KMS-11 (cell line): ENCODE results near the gene MAP2K1.

ENCODE experiments used
- H2AFZ ChIP-seq: fragments of 200-600 bp; sonication (generic); 2 replicates; pipeline ENCODE4 v1.6.1; 2016; ENCODE audit warnings: antibody characterized with exemption, mixed run types, low read depth
- H3K27ac ChIP-seq: fragments of 200-600 bp; sonication (generic); 2 replicates; pipeline ENCODE4 v1.6.1; 2016; ENCODE audit warnings: mild to moderate bottlenecking, mixed run types
- H3K27me3 ChIP-seq: fragments of 200-600 bp; sonication (generic); 2 replicates; pipeline ENCODE4 v1.6.1; 2017; ENCODE audit warnings: mild to moderate bottlenecking, low read depth, mixed run types, moderate library complexity; ENCODE audit not compliant: insufficient read depth
- H3K36me3 ChIP-seq: fragments of 200-600 bp; sonication (generic); 2 replicates; pipeline ENCODE4 v1.6.1; 2017; ENCODE audit warnings: mild to moderate bottlenecking, mixed run types; ENCODE audit not compliant: insufficient read depth
- H3K4me1 ChIP-seq: fragments of 200-600 bp; sonication (generic); 2 replicates; pipeline ENCODE4 v1.6.1; 2016; ENCODE audit warnings: mild to moderate bottlenecking, low read depth, mixed run types; ENCODE audit not compliant: poor library complexity, severe bottlenecking
- H3K4me2 ChIP-seq: fragments of 200-600 bp; sonication (generic); 2 replicates; pipeline ENCODE4 v1.7.0; 2016; ENCODE audit warnings: mild to moderate bottlenecking, mixed run types
- H3K4me3 ChIP-seq: fragments of 200-600 bp; sonication (generic); IDR thresholded peaks from 2 replicates; pipeline ENCODE4 v1.6.1; 2017; ENCODE audit warnings: low read depth, low read length, mixed read lengths; ENCODE audit not compliant: insufficient read depth
- H3K79me2 ChIP-seq: fragments of 200-600 bp; sonication (generic); 2 replicates; pipeline ENCODE4 v1.6.1; 2016; ENCODE audit warnings: low read depth, mixed run types; ENCODE audit not compliant: insufficient read depth
- H3K9ac ChIP-seq: fragments of 200-600 bp; sonication (generic); 2 replicates; pipeline ENCODE4 v1.6.1; 2016; ENCODE audit warnings: mild to moderate bottlenecking, mixed run types
- H4K20me1 ChIP-seq: fragments of 200-600 bp; sonication (generic); 2 replicates; pipeline ENCODE4 v1.6.1; 2016; ENCODE audit warnings: mild to moderate bottlenecking, mixed run types; ENCODE audit not compliant: insufficient read depth
- TF ChIP-seq, protein P1 (sequence below): fragments of 200-600 bp; sonication (generic); conservative IDR thresholded peaks from 2 replicates; pipeline ENCODE4 v1.6.1; 2017; ENCODE audit warnings: low read depth, mild to moderate bottlenecking, antibody characterized with exemption, low read length, moderate library complexity, mixed read lengths

Gene MAP2K1

DNA sequence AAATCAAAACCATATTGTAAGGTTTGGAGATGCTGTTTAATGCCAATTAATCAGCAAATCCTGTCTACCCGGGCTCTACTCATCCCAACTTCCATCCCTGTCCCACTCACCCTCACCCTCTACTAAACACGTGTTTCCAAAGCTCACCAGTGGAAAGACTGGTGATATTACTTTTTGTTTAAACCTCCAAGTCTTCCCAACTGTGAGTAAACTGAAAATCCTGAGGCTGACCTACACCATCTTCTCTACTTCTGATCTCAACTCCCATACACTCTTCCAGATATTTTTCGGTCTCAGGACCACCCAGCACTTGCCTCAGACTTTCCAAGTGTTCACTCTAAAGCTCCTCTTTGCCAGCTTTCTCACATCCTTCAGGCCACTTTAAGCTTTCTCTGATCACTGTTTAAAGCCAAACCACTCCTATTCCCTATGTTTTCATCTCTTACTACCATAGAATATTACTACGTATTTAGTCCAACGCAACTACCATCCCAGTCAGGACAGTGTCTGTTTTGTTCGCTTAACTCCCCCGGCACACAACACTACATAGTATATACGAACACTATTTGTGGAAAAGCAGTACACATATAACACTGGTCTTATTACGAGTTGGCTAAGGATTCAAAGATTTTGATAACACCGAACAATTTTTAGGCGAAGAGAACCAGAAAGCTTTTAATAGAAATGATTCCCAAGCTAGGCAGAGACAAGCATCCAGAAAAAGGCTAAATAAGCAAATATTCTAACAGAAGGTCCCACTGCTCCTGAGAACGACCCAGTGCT lies 117.3 kb downstream of the MAP2K1 start:
- Histone ChIP-seq H3K4me1 (peaks cover 53% of the 10 kb centered on the region), H3K36me3 (peaks cover 35% of the 10 kb centered on the region), H3K27ac (peak overlapping the region; percentile 96), H3K4me2 (peak overlapping the region; percentile 97), H2AFZ (peak overlapping the region; percentile 76; the same call in 1 of the 2 replicates), H3K79me2 (peaks cover 77% of the 10 kb centered on the region), H3K27me3 (no peaks in the 10 kb centered on the region), H4K20me1 (peaks cover 13% of the 10 kb centered on the region), H3K4me3 (no peak overlapping the region), H3K9ac (peak overlapping the region; percentile 98)
- TF ChIP-seq, protein P1, sequence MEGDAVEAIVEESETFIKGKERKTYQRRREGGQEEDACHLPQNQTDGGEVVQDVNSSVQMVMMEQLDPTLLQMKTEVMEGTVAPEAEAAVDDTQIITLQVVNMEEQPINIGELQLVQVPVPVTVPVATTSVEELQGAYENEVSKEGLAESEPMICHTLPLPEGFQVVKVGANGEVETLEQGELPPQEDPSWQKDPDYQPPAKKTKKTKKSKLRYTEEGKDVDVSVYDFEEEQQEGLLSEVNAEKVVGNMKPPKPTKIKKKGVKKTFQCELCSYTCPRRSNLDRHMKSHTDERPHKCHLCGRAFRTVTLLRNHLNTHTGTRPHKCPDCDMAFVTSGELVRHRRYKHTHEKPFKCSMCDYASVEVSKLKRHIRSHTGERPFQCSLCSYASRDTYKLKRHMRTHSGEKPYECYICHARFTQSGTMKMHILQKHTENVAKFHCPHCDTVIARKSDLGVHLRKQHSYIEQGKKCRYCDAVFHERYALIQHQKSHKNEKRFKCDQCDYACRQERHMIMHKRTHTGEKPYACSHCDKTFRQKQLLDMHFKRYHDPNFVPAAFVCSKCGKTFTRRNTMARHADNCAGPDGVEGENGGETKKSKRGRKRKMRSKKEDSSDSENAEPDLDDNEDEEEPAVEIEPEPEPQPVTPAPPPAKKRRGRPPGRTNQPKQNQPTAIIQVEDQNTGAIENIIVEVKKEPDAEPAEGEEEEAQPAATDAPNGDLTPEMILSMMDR = no peak

DNA sequence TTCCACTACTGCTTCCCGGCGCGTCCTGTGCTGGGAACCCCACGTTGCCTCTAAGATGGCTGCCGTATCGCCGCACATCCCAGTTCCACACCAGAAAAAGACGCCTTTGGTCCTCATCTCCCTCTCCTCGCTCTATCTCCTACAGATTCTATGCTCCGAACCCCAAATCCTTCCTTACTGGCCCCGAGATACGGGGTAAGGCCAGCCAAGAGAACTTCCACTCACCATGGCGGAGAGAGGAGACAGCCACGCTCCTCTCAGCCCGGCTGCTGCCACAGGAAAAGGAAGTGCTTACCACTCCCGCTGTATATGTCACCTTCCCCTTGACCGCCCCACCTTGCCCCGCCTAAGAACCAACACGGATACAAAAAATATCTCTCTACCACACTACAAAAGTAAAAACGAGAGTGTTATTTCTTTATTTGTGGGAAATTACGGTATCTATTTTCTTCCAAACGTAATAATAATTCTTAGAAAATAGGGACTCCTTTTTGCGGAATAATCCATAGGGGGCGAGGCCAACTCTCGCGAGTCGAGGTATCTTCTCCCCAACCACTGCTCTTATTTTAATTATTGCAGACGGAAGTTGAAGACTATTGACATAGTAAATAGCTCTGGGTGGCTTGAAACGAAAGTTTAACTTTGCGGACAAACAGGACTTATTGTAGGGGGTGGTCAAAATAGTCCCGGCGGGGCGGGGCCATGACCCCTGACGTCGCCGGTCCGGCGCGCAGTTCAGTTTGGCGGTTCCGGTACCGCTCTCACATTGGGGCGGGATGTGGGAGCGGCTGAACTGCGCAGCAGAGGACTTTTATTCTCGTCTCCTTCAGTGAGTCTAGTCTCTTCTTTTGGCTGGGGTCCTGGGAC lies 118.1 kb downstream of the MAP2K1 start, which contains the start of the genes RPL4 and ZWILCH:
Gene RPL4, minus strand, starts transcription at position 293 of the 867 bp plus-strand sequence. Its CDS starts 65 bp downstream, at position 228.
Gene ZWILCH, plus strand, starts transcription at position 764 of the 867 bp plus-strand sequence. Its CDS starts 13 bp downstream, at position 777.
- Histone ChIP-seq H3K4me2 (peak within 1 kb of the TSS; percentile 97), H4K20me1 (peaks cover 13% of the 10 kb centered on the region), H3K4me3 (no peak within 1 kb of the TSS), H3K27ac (peak within 1 kb of the TSS; percentile 96), H3K27me3 (no peaks in the 10 kb centered on the region), H3K79me2 (peaks cover 77% of the 10 kb centered on the region), H2AFZ (peak within 1 kb of the TSS; percentile 76), H3K9ac (peak within 1 kb of the TSS; percentile 98), H3K36me3 (peaks cover 33% of the 10 kb centered on the region), H3K4me1 (peaks cover 44% of the 10 kb centered on the region)
- TF ChIP-seq, protein P1 = 0 out of 2 replicates have a peak, but pooled peaks have one; percentile 22

DNA sequence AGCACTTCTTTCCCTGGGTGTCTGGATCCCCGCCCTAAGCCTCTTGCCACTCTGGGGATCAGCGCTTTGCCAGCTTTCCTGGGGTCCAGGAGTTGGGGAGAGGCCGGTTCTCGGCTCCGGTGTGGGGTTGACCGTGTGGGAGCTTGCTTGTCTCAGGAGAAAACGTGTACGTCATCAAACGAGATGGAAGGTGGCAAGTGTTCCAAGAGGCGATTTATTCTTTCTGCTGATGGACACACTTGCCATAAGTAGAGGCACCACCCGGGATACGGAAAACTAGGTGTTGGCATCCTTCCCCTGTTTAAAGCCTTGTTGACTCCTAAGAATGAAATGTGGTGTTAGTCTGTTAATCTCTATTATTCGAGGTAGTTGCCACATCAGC lies 118.7 kb downstream of the MAP2K1 start:
- no peaks in the 10 kb centered on the region for H3K27me3 ChIP-seq
- peaks cover 38% of the 10 kb centered on the region for H3K4me1 ChIP-seq
- peaks cover 28% of the 10 kb centered on the region for H3K36me3 ChIP-seq
- peak overlapping the region; percentile 76 for H2AFZ ChIP-seq
- TF ChIP-seq, protein P1 = no peak
- peaks cover 73% of the 10 kb centered on the region for H3K79me2 ChIP-seq
- H3K9ac ChIP-seq = peak overlapping the region; percentile 98
- no peak overlapping the region for H3K4me3 ChIP-seq
- H4K20me1 ChIP-seq = peaks cover 13% of the 10 kb centered on the region
- peak overlapping the region; percentile 97 for H3K4me2 ChIP-seq
- H3K27ac ChIP-seq = peak overlapping the region; percentile 96

DNA sequence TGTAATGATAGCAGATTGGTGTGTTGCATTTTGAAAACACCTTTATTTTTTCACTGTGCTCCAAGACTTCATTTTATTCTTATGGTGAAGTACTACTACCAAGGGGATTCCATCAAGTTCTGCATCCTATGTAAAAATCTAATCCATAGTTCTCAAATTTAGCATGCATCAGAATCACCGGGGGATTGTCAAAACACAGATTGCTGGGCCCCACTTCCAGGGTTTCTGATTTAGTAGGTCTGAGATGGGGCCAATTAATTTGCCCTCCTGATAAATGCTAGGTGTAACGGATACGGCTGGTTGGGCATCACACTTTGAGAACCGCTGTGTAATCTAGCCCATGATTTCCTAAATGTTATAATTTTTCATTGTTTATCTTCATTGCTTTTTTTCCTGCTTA lies 119.1 kb downstream of the MAP2K1 start:
- TF ChIP-seq, protein P1 = no peak
- H3K27me3 ChIP-seq = no peaks in the 10 kb centered on the region
- H3K36me3 ChIP-seq = peaks cover 24% of the 10 kb centered on the region
- H3K79me2 ChIP-seq = peaks cover 70% of the 10 kb centered on the region
- H3K4me2 ChIP-seq = peak overlapping the region; percentile 97
- H3K4me3 ChIP-seq = no peak overlapping the region
- H3K4me1 ChIP-seq = peaks cover 34% of the 10 kb centered on the region
- peak overlapping the region; percentile 96; the same call in 1 of the 2 replicates for H3K27ac ChIP-seq
- H4K20me1 ChIP-seq = peaks cover 10% of the 10 kb centered on the region
- peak overlapping the region; percentile 98; the same call in 1 of the 2 replicates for H3K9ac ChIP-seq
- H2AFZ ChIP-seq = peak overlapping the region; percentile 76
